Spleen (tissue), 11 donors: ENCODE measurements around the gene CUZD1. TPM values are rescaled to one million over a fixed set of nuclear protein-coding genes. Genes with fewer than 3 reads are reported as not detected.
"Not testable (repeated sequence)": the region's sequence is repeated elsewhere in the genome, so short reads cannot be mapped to it uniquely, and the experiment has no call there.

Experiments
- DNase-seq: peaks from one replicate; pipeline ENCODE4 v3.0.0-alpha.2; 2020
- H3K27ac ChIP-seq, 8 donors: fragments of 200-600 bp; sonication (generic) in 7 of 8; 1 replicate in 4 of 8; 2 replicates in 4 of 8; pipeline versions ENCODE4 v1.5.0 to v1.8.0; 2016 to 2021; ENCODE audit warnings: inconsistent platforms in 4 of 8, mild to moderate bottlenecking in 4 of 8, moderate library complexity in 1 of 8
- H3K27me3 ChIP-seq, 7 donors: fragments of 200-600 bp; sonication (generic) in 6 of 7; replicated peaks in 1 of 7; 1 replicate in 4 of 7; 2 replicates in 3 of 7; pipeline versions ENCODE4 v1.5.0 to v1.8.0; 2016 to 2021; ENCODE audit warnings: inconsistent platforms in 3 of 7, mild to moderate bottlenecking in 1 of 7
- H3K36me3 ChIP-seq, 6 donors: fragments of 200-600 bp; sonication (generic) in 5 of 6; 1 replicate in 4 of 6; 2 replicates in 2 of 6; pipeline versions ENCODE4 v1.5.0 to v1.8.0; 2016 to 2021; ENCODE audit warnings: inconsistent platforms in 2 of 6
- H3K4me1 ChIP-seq, 6 donors: fragments of 200-600 bp; sonication (generic) in 5 of 6; 1 replicate in 3 of 6; 2 replicates in 3 of 6; pipeline versions ENCODE4 v1.5.0 to v1.8.0; 2016 to 2021; ENCODE audit warnings: inconsistent platforms in 3 of 6
- H3K4me3 ChIP-seq, 8 donors: fragments of 200-600 bp; sonication (generic) in 7 of 8; 1 replicate in 4 of 8; 2 replicates in 4 of 8; pipeline versions ENCODE4 v1.5.0 to v1.8.0; 2016 to 2021; ENCODE audit warnings: inconsistent platforms in 4 of 8, mild to moderate bottlenecking in 4 of 8, moderate library complexity in 2 of 8
- H3K9me3 ChIP-seq, 8 donors: fragments of 200-600 bp; sonication (generic) in 7 of 8; 1 replicate in 4 of 8; 2 replicates in 4 of 8; pipeline versions ENCODE4 v1.5.0 to v1.8.0; 2016 to 2021; ENCODE audit warnings: inconsistent platforms in 4 of 8
- POLR2A ChIP-seq, 3 donors: fragments of 450-650 bp; IDR thresholded peaks; one replicate each; pipeline ENCODE4 v1.5.1; 2017; ENCODE audit warnings: antibody characterized with exemption in 3 of 3, mild to moderate bottlenecking in 1 of 3
- POLR2AphosphoS5 ChIP-seq, 3 donors: sonication (generic); formaldehyde crosslinking; IDR thresholded peaks; one replicate each; pipeline ENCODE4 v1.5.1; 2017; ENCODE audit warnings: antibody characterized with exemption in 3 of 3
- WGBS, 5 donors: extraction: QIAGEN DNeasy Blood & Tissue Kit in 3 of 5; methylation state at CpG; one replicate each; pipeline versions ENCODE4 v1.1.5 to v1.1.7; 2013 to 2018; 5-methylcytosine and 5-hydroxymethylcytosine counted together
- intact Hi-C: fragments of 100-400 bp; cut with DNase I; formaldehyde crosslinking; loops from one replicate; pipeline ENCODE4 v1.15.0; 2023; ENCODE audit warnings: low total_unique reads
- polyA plus RNA-seq, 3 donors: library from polyadenylated mRNA; stranded (reverse); fragments of 200-250 nt; gene quantifications; one replicate each; pipeline ENCODE4 v1.2.1, GENCODE V29; 2013
- total RNA-seq, 7 donors: library from RNA; depleted of rRNA in 3 of 7; stranded (reverse); fragments of >200 nt in 3 of 7; fragmentation: NEBNext Ultra II Directional in 4 of 7; extraction: Animal tissue kit (Norgen Biotek cat#: 25700) in 4 of 7; gene quantifications; one replicate each; pipeline versions ENCODE4 v1.1.0 to v1.2.1, GENCODE V29; 2016 to 2021
- TF ChIP-seq, protein P1 (sequence below), 11 experiments: fragments of 200-600 bp in 7 of 11; fragments of 450-650 bp in 4 of 11; sonication (generic) in 4 of 11; IDR thresholded peaks in 8 of 11; conservative IDR thresholded peaks in 3 of 11; 1 replicate in 7 of 11; 2 replicates in 4 of 11; pipeline versions ENCODE4 v1.4.0 to v1.8.0; 2016 to 2021; ENCODE audit warnings: antibody characterized with exemption in 11 of 11, inconsistent platforms in 4 of 11, mild to moderate bottlenecking in 1 of 11
- donor health status: healthy with polysubstance abuse.
- donor health status: DM: no; HTN: no; CAD: no; lungs with moderate emphysema.
- donor health status: DM: no; HTN: no; CAD: no.
- donor health status: Bipolar disorder and iron deficiency.
- donor health status: healthy.
- donor health status: DM: no; HTN: no; CAD: no.
- donor health status: DM: yes; HTN: yes; CAD: no.

CUZD1 gene
- total and polyA plus RNA-seq, 10 donors: 1.1 to 2.5 (median 1.8) TPM

DNA sequence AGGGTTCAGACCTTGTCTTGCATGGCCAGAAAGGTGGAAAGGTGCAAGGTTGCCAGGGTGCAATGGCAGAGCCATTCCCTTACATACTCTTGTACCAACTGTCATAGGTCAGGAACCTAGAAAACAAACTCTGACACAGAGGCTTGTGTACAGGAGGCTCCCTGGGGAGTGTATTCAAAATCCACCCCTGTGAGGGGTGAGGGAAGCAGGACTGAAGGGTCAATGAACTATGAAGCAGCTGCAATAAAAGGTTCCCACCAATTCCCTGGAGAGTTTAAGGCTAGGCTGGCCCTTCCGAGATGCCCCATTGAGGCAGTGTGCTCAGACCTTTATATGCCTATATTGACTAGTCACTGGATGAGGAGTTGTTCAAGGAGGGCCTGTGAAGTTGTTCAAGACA is 13.9 kb upstream of the CUZD1 start:
- Histone ChIP-seq H3K9me3 (no peaks in the 10 kb centered on the region), H3K4me3 (no peak overlapping the region), H3K27ac (no peak overlapping the region), H3K27me3 (no peaks in the 10 kb centered on the region), H3K36me3 (peaks cover 0 to 21% (median 0%) of the 10 kb centered on the region in 6 donors), H3K4me1 (no peaks in the 10 kb centered on the region)
- WGBS, 5 donors: 50 to 83% (median 71%) methylated on average over 1 of the region's 1 CpG
- TF ChIP-seq POLR2AphosphoS5 (IDR thresholded peaks at IDR 0.05) (no peak), POLR2A (IDR thresholded peaks at IDR 0.05) (no peak)
- TF ChIP-seq, protein P1, sequence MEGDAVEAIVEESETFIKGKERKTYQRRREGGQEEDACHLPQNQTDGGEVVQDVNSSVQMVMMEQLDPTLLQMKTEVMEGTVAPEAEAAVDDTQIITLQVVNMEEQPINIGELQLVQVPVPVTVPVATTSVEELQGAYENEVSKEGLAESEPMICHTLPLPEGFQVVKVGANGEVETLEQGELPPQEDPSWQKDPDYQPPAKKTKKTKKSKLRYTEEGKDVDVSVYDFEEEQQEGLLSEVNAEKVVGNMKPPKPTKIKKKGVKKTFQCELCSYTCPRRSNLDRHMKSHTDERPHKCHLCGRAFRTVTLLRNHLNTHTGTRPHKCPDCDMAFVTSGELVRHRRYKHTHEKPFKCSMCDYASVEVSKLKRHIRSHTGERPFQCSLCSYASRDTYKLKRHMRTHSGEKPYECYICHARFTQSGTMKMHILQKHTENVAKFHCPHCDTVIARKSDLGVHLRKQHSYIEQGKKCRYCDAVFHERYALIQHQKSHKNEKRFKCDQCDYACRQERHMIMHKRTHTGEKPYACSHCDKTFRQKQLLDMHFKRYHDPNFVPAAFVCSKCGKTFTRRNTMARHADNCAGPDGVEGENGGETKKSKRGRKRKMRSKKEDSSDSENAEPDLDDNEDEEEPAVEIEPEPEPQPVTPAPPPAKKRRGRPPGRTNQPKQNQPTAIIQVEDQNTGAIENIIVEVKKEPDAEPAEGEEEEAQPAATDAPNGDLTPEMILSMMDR (IDR thresholded peaks at IDR 0.05 in 8 of 11, conservative IDR thresholded peaks at IDR 0.05 in 3 of 11): no peak
- intact Hi-C loops: no loop called here
- no peak for DNase-seq

DNA sequence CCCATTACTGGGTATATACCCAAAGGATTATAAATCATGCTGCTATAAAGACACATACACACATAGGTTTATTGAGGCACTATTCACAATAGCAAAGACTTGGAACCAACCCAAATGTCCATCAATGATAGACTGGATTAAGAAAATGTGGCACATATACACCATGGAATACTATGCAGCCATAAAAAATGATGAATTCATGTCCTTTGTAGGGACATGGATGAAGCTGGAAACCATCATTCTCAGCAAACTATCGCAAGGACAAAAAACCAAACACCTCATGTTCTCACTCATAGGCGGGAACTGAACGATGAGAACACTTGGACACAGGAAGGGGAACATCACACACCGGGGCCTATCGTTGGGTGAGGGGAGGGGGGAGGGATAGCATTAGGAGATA is 12.4 kb upstream of the CUZD1 start:
- 86 to 100% (median 97%) methylated on average over 5 of the region's 5 CpGs for WGBS, 5 donors
- DNase-seq, H3K27me3 ChIP-seq: not testable (repeated sequence)

DNA sequence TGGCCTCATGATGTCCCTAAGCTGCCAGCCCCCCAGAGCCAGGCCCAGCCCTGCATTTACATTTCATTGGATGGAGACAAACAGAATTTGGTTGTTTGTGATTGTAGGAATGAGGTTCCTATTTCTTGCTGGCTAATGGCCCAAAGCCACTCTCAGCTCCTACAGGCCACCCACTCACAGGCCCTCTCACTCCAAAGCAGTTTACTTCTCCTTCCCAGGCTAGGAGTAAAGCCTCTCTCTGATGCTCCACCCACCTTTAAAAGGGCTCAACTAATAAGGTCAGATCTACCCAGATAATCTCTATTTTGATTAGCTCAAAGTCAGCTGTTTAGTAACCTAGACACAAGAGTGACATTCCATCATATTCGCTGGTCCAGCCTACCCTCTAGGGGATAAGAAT is 11.2 kb upstream of the CUZD1 start:
- peaks cover 0 to 47% (median 2%) of the 10 kb centered on the region in 6 donors for H3K36me3 ChIP-seq
- no peak overlapping the region for H3K4me3 ChIP-seq
- no peaks in the 10 kb centered on the region for H3K27me3 ChIP-seq
- WGBS, 5 donors: 83 to 95% (median 90%) methylated on average over 1 of the region's 1 CpG
- intact Hi-C loops: no loop called here
- no peak overlapping the region for H3K27ac ChIP-seq
- TF ChIP-seq, protein P1 (IDR thresholded peaks at IDR 0.05 in 8 of 11, conservative IDR thresholded peaks at IDR 0.05 in 3 of 11): no peak
- no peak for TF ChIP-seq POLR2A (IDR thresholded peaks at IDR 0.05)
- TF ChIP-seq POLR2AphosphoS5 (IDR thresholded peaks at IDR 0.05): no peak
- no peak for DNase-seq
- no peaks in the 10 kb centered on the region for H3K4me1 ChIP-seq
- peaks cover 0 to 10% (median 3%) of the 10 kb centered on the region in 8 donors for H3K9me3 ChIP-seq

More for the DNA sequence above, 12.4 kb upstream of the CUZD1 start:
- intact Hi-C loops, H3K27ac ChIP-seq, H3K4me3 ChIP-seq, H3K9me3 ChIP-seq, H3K4me1 ChIP-seq: not testable (repeated sequence)
- H3K36me3 ChIP-seq: peaks cover 0 to 35% (median 0%) of the 10 kb centered on the region in 6 donors

DNA sequence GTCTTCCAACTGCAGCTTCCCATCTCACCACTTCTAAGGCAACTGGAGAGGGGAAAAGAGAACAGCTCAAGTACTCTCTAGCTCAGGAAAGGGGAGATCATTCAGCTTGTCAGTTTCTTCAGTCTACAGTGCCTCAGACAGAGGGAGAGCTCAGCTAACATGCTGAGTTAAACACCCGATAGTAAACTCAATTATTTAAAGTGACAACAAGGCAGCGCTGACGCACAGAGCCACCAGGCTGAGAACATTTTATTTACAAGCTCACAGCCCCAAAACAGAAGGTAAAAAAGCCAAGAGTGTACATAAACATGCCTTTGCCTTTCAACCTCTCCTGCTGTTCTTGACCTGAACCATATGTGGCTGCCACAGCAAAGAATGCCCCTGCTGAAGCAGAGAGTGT is 10.1 kb upstream of the CUZD1 start:
- intact Hi-C loops: no loop called here
- H3K4me3 ChIP-seq: no peak overlapping the region
- H3K27me3 ChIP-seq: no peaks in the 10 kb centered on the region
- H3K4me1 ChIP-seq: no peaks in the 10 kb centered on the region
- H3K27ac ChIP-seq: no peak overlapping the region
- TF ChIP-seq POLR2AphosphoS5 (IDR thresholded peaks at IDR 0.05) (no peak), POLR2A (IDR thresholded peaks at IDR 0.05) (no peak)
- TF ChIP-seq, protein P1 (IDR thresholded peaks at IDR 0.05 in 8 of 11, conservative IDR thresholded peaks at IDR 0.05 in 3 of 11): no peak
- DNase-seq: no peak
- WGBS, 5 donors: 83 to 93% (median 88%) methylated on average over 3 of the region's 3 CpGs
- H3K9me3 ChIP-seq: peaks cover 0 to 16% (median 3%) of the 10 kb centered on the region in 8 donors
- peaks cover 0 to 58% (median 4%) of the 10 kb centered on the region in 6 donors for H3K36me3 ChIP-seq

DNA sequence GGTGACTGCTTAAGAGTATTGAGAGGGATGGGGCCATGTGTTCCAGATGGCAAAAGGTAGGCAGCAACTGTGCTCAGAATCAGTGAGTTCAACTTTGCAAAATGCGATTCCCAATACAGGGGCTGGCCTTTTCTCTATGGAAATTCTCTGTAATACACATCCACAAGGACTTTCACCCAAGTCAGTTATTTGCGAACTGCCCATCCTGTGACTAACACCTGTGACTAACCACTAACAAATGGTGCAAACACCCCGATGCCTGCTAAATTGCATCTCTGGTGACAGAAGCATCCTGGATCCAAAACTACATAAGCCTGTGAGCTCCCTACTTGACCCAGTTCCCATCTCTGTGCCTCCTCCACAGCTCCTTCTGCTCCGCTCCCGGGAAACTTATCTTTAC is 9.0 kb upstream of the CUZD1 start:
- H3K27ac ChIP-seq: no peak overlapping the region
- no peak for DNase-seq
- no peaks in the 10 kb centered on the region for H3K27me3 ChIP-seq
- H3K9me3 ChIP-seq: peaks cover 0 to 16% (median 3%) of the 10 kb centered on the region in 8 donors
- TF ChIP-seq, protein P1 (IDR thresholded peaks at IDR 0.05 in 8 of 11, conservative IDR thresholded peaks at IDR 0.05 in 3 of 11): no peak
- TF ChIP-seq POLR2AphosphoS5 (IDR thresholded peaks at IDR 0.05): no peak
- TF ChIP-seq POLR2A (IDR thresholded peaks at IDR 0.05): no peak
- 88 to 92% (median 90%) methylated on average over 5 of the region's 5 CpGs for WGBS, 5 donors
- H3K36me3 ChIP-seq: peaks cover 0 to 69% (median 4%) of the 10 kb centered on the region in 6 donors
- no peak overlapping the region for H3K4me3 ChIP-seq
- H3K4me1 ChIP-seq: no peaks in the 10 kb centered on the region
- intact Hi-C loops: no loop called here
